MCF 10A (cell line): Measurements from ENCODE around the gene OTUB2. TPM values are rescaled to one million over a fixed set of nuclear protein-coding genes. Genes with fewer than 3 reads are reported as not detected.

Experiments used
- BruUV-seq: library from RNA; stranded (reverse); fragments of 400-500 nt; replicated peaks from 2 replicates; lab custom pipeline; 2021; lab: Mats Ljungman, UMichigan
- CTCF ChIA-PET: fragments of 300-600 bp; sonication (Branson Sonifier 250); formaldehyde crosslinking; extraction: SDS; loops from one replicate; lab custom pipeline; 2021; ENCODE audit warnings: antibody characterized with exemption, inconsistent platforms; lab: Yijun Ruan, JAX
- POLR2A ChIA-PET: fragments of 300-600, 350-650 bp; sonication (Branson Sonifier 250); formaldehyde crosslinking; extraction: SDS; loops from one replicate; lab custom pipeline; 2020; ENCODE audit warnings: antibody characterized with exemption, inconsistent platforms; lab: Yijun Ruan, JAX
- DNase-seq: peaks from one replicate; pipeline ENCODE4 v3.0.0-alpha.2; 2018; ENCODE audit not compliant: unreplicated experiment
- H3K27ac Mint-ChIP-seq: one replicate; pipeline ENCODE4 v1.8.0; 2022; ENCODE audit warnings: mild to moderate bottlenecking, low read depth, mixed read lengths; ENCODE audit not compliant: unreplicated experiment
- H3K27me3 Mint-ChIP-seq: one replicate; pipeline ENCODE4 v1.8.0; 2022; ENCODE audit warnings: mixed read lengths; ENCODE audit not compliant: insufficient read depth, unreplicated experiment
- H3K36me3 Mint-ChIP-seq: one replicate; pipeline ENCODE4 v1.8.0; 2022; ENCODE audit warnings: mild to moderate bottlenecking, moderate library complexity, mixed read lengths; ENCODE audit not compliant: insufficient read depth, unreplicated experiment
- H3K4me1 Mint-ChIP-seq: one replicate; pipeline ENCODE4 v1.8.0; 2022; ENCODE audit warnings: mixed read lengths; ENCODE audit not compliant: insufficient read depth, unreplicated experiment
- H3K4me3 Mint-ChIP-seq: one replicate; pipeline ENCODE4 v1.8.0; 2022; ENCODE audit warnings: mild to moderate bottlenecking, moderate library complexity, mixed read lengths; ENCODE audit not compliant: unreplicated experiment
- H3K9me3 Mint-ChIP-seq: one replicate; pipeline ENCODE4 v1.8.0; 2022; ENCODE audit warnings: mixed read lengths; ENCODE audit not compliant: unreplicated experiment
- CTCF ChIP-seq: fragments of 200-600 bp; IDR thresholded peaks from one replicate; pipeline ENCODE4 v1.8.0; 2022; ENCODE audit warnings: antibody characterized with exemption, mild to moderate bottlenecking; ENCODE audit not compliant: unreplicated experiment
- intact Hi-C: fragments of 100-400 bp; cut with micrococcal nuclease; formaldehyde crosslinking; loops from 2 replicates; pipeline ENCODE4 v1.14.1; 2022
- total RNA-seq: library from RNA; stranded (reverse); gene quantifications from 2 replicates; pipeline ENCODE4 v1.2.3, GENCODE V29; 2022

The OTUB2 gene
- total RNA-seq, 1 experiment from 2014 or later: 1.2 TPM

GRCh38 chr14:93998871-93999403, 27.2 kb upstream of the OTUB2 start:
- Mint-ChIP-seq H3K36me3 (no peaks in the 10 kb centered on the region), H3K27ac (no peak overlapping the region), H3K27me3 (peaks cover 11% of the 10 kb centered on the region), H3K4me3 (no peak overlapping the region), H3K4me1 (peaks cover 19% of the 10 kb centered on the region), H3K9me3 (no peaks in the 10 kb centered on the region)
- ChIA-PET CTCF (interaction anchor here (0.6 to 1.7 kb wide), 4 partner anchors 8 to 344 kb away, joined by 3 to 11 read pairs (median 6); no protein-coding TSS in a partner anchor), POLR2A (no interaction called here)
- no peak for DNase-seq
- intact Hi-C loops: no loop called here
- no peak for TF ChIP-seq CTCF
- BruUV-seq: no TSS peak

- Mint-ChIP-seq H3K27me3 (peaks cover 12% of the 10 kb centered on the region), H3K9me3 (no peaks in the 10 kb centered on the region), H3K4me3 (no peak overlapping the region), H3K27ac (no peak overlapping the region), H3K36me3 (no peaks in the 10 kb centered on the region), H3K4me1 (peaks cover 19% of the 10 kb centered on the region)
- BruUV-seq: no TSS peak
- no peak for DNase-seq
- no peak for TF ChIP-seq CTCF
- intact Hi-C loops: no loop called here
- ChIA-PET POLR2A (interaction anchor here (0.6 kb wide), 1 partner anchor 420 kb away, joined by 3 read pairs; no protein-coding TSS in a partner anchor), CTCF (interaction anchor here (0.6 to 1.7 kb wide), 9 partner anchors 8 to 679 kb away, joined by 3 to 11 read pairs (median 5); no protein-coding TSS in a partner anchor)
Measured at GRCh38 chr14:93999573-93999972, 26.6 kb upstream of the OTUB2 start.

GRCh38 chr14:94000267-94000666, 25.9 kb upstream of the OTUB2 start:
- Mint-ChIP-seq H3K4me3 (no peak overlapping the region), H3K9me3 (no peaks in the 10 kb centered on the region), H3K4me1 (peaks cover 14% of the 10 kb centered on the region), H3K36me3 (no peaks in the 10 kb centered on the region), H3K27me3 (peaks cover 12% of the 10 kb centered on the region), H3K27ac (no peak overlapping the region)
- ChIA-PET CTCF (interaction anchor here (0.6 to 1.7 kb wide), 14 partner anchors 9 to 1464 kb away, joined by 3 to 29 read pairs (median 5); no protein-coding TSS in a partner anchor), POLR2A (no interaction called here)
- no peak for DNase-seq
- intact Hi-C loops: loop anchor here (2.0 kb wide), 1 partner anchor 345 kb away; no protein-coding TSS in a partner anchor
- no peak for TF ChIP-seq CTCF
- no TSS peak for BruUV-seq

GRCh38 chr14:94001016-94001415, 25.1 kb upstream of the OTUB2 start:
- ChIA-PET CTCF (interaction anchor here (0.6 to 1.5 kb wide), 20 partner anchors 10 to 1463 kb away, joined by 3 to 29 read pairs (median 4); no protein-coding TSS in a partner anchor), POLR2A (no interaction called here)
- Mint-ChIP-seq H3K27me3 (peaks cover 12% of the 10 kb centered on the region), H3K4me1 (peaks cover 8% of the 10 kb centered on the region), H3K36me3 (no peaks in the 10 kb centered on the region), H3K27ac (no peak overlapping the region), H3K9me3 (no peaks in the 10 kb centered on the region), H3K4me3 (no peak overlapping the region)
- TF ChIP-seq CTCF: no peak
- intact Hi-C loops: loop anchor here (1.0 to 2.0 kb wide), 2 partner anchors 62 to 346 kb away; no protein-coding TSS in a partner anchor
- BruUV-seq: no TSS peak
- DNase-seq: no peak
